Gastrocnemius medialis (tissue), 4 donors: Measurements from ENCODE around the gene ARSG.

Source experiments
- CTCF ChIP-seq, 5 experiments: fragments of 450-650 bp in 3 of 5; fragments of 200-600 bp in 2 of 5; sonication (generic) in 2 of 5; IDR thresholded peaks in 4 of 5; conservative IDR thresholded peaks in 1 of 5; 1 replicate in 4 of 5; 2 replicates in 1 of 5; pipeline ENCODE4 v1.5.1; 2016 to 2019; ENCODE audit warnings: antibody characterized with exemption in 5 of 5, mild to moderate bottlenecking in 3 of 5, moderate library complexity in 3 of 5
- POLR2A ChIP-seq, 2 donors: fragments of 450-650 bp; IDR thresholded peaks; one replicate each; pipeline ENCODE4 v1.6.1; 2017; ENCODE audit warnings: antibody characterized with exemption in 2 of 2, mild to moderate bottlenecking in 2 of 2, moderate library complexity in 2 of 2

DNA sequence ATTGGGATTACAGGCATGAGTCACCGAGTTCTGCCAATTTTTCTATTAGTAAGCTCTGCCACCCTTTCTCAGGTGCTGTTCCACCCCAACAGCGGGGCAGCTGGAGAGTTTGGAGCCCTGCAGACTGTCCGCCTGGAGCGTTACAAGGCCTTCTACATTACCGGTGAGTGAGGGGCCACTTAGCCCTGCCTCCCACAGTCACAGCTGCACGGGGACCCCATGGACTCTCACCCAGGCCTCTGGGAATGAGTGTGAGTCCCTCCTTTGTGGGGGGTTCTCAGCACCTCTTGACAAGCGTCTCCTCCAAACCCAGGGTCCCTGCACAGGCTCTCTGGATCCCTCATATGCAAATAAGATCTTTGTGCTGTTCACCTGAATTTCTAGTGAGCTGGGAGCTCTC, 110.0 kb downstream of the ARSG start:
- TF ChIP-seq CTCF (IDR thresholded peaks at IDR 0.05 in 4 of 5, conservative IDR thresholded peaks at IDR 0.05 in 1 of 5) (no peak), POLR2A (IDR thresholded peaks at IDR 0.05) (no peak)
